Breast epithelium (tissue), 4 donors: ENCODE results near the gene PHF24. TPM values are rescaled to one million over a fixed set of nuclear protein-coding genes. Genes with fewer than 3 reads are reported as not detected.

Experiments used
- DNase-seq, 2 donors: peaks; one replicate each; pipeline ENCODE4 v3.0.0-alpha.2; 2019; ENCODE audit warnings: low spot score in 2 of 2
- H3K27ac ChIP-seq, 2 donors: fragments of 200-600 bp; sonication (generic) in 1 of 2; one replicate each; pipeline ENCODE4 v1.5.1; 2016 to 2019; ENCODE audit warnings: mild to moderate bottlenecking in 1 of 2
- H3K27me3 ChIP-seq, 2 donors: fragments of 200-600 bp; sonication (generic) in 1 of 2; one replicate each; pipeline versions ENCODE4 v1.5.1 to v1.6.0; 2017 to 2019; ENCODE audit warnings: control low read depth in 1 of 2, mild to moderate bottlenecking in 1 of 2
- H3K36me3 ChIP-seq: fragments of 200-600 bp; one replicate; pipeline ENCODE4 v1.5.1; 2019
- H3K4me1 ChIP-seq, 2 donors: fragments of 200-600 bp; sonication (generic); one replicate each; pipeline ENCODE4 v1.5.1; 2016 to 2019; ENCODE audit warnings: control low read depth in 1 of 2
- H3K4me3 ChIP-seq, 3 donors: fragments of 200-600 bp; sonication (generic); 1 replicate in 2 of 3; 2 replicates in 1 of 3; pipeline ENCODE4 v1.5.1; 2016 to 2019; ENCODE audit warnings: mild to moderate bottlenecking in 3 of 3, moderate library complexity in 2 of 3
- H3K9me3 ChIP-seq, 2 donors: fragments of 200-600 bp; sonication (generic) in 1 of 2; one replicate each; pipeline ENCODE4 v1.5.1; 2016 to 2019; ENCODE audit warnings: control low read depth in 1 of 2
- CTCF ChIP-seq, 3 donors: fragments of 450-650 bp; IDR thresholded peaks; one replicate each; pipeline ENCODE4 v1.5.1; 2016 to 2017; ENCODE audit warnings: antibody characterized with exemption in 3 of 3, mild to moderate bottlenecking in 3 of 3, moderate library complexity in 3 of 3
- POLR2A ChIP-seq: fragments of 450-650 bp; IDR thresholded peaks from one replicate; pipeline ENCODE4 v1.6.1; 2016; ENCODE audit warnings: antibody characterized with exemption, mild to moderate bottlenecking, moderate library complexity
- POLR2AphosphoS5 ChIP-seq, 3 donors: sonication (generic); formaldehyde crosslinking; IDR thresholded peaks; one replicate each; pipeline ENCODE4 v1.6.1; 2017; ENCODE audit warnings: antibody characterized with exemption in 3 of 3
- intact Hi-C: fragments of 100-400 bp; cut with DNase I; formaldehyde crosslinking; loops from one replicate; pipeline ENCODE4 v1.15.1; 2023; ENCODE audit warnings: low total_unique reads
- total RNA-seq, 3 donors: library from RNA; depleted of rRNA; stranded (reverse); fragments of >200 nt; gene quantifications; one replicate each; pipeline ENCODE4 v1.1.0, GENCODE V29; 2016

PHF24 gene
- total RNA-seq, 3 donors from 2014 or later, result 0.15 to 1.1 (median 0.33) TPM

DNA sequence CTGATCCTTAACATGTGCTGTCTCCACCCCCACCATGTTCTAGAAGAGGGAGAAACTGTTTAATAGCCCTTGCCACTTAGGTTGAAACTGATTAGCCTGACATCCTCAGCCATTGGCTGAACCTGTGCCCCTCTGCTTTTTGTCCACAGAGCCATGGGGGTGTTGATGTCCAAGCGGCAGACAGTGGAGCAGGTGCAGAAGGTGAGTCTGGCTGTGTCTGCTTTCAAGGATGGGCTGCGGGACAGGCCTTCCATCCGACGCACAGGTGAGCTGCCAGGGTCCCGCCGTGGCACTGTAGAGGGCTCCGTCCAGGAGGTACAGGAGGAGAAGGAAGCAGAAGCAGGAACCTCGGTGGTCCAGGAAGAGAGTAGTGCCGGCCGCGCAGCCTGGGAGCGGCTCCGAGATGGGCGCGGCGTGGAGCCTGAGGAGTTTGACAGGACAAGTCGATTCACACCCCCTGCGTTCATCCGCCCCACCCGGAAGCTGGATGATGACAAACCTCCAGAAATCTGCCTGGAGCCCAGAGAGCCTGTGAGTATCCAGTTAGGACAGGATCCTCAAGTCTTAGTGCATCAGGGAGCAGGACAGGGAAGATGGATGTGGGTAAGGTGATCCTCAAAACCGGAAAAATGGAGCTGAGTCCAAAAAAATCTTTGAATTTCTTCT lies 13.2 kb downstream of the PHF24 start:
- DNase-seq, result no peak
- H3K27me3 ChIP-seq, result no peaks in the 10 kb centered on the region
- TF ChIP-seq CTCF (IDR thresholded peaks at IDR 0.05), result no peak
- TF ChIP-seq POLR2AphosphoS5 (IDR thresholded peaks at IDR 0.05), result no peak
- TF ChIP-seq POLR2A, result no peak
- intact Hi-C loops, result loop anchor here (10.0 kb wide), 1 partner anchor 74 kb away; a partner anchor contains a TSS
- H3K9me3 ChIP-seq, result no peaks in the 10 kb centered on the region
- H3K4me1 ChIP-seq, result no peaks in the 10 kb centered on the region
- H3K36me3 ChIP-seq, result no peaks in the 10 kb centered on the region
- H3K4me3 ChIP-seq, result no peak overlapping the region
- H3K27ac ChIP-seq, result no peak overlapping the region

GRCh38 chr9:34974664-34975063 lies 16.6 kb downstream of the PHF24 start:
- H3K4me1 ChIP-seq, result no peaks in the 10 kb centered on the region
- H3K4me3 ChIP-seq, result no peak overlapping the region
- no peak overlapping the region for H3K27ac ChIP-seq
- TF ChIP-seq POLR2A (no peak), CTCF (IDR thresholded peaks at IDR 0.05) (no peak), POLR2AphosphoS5 (IDR thresholded peaks at IDR 0.05) (no peak)
- H3K27me3 ChIP-seq, result no peaks in the 10 kb centered on the region
- H3K9me3 ChIP-seq, result no peaks in the 10 kb centered on the region
- intact Hi-C loops, result loop anchor here (10.0 kb wide), 1 partner anchor 70 kb away; a partner anchor contains a TSS
- DNase-seq, result no peak
- no peaks in the 10 kb centered on the region for H3K36me3 ChIP-seq

- Histone ChIP-seq H3K27me3 (no peaks in the 10 kb centered on the region), H3K27ac (no peak overlapping the region), H3K4me3 (no peak overlapping the region), H3K9me3 (no peaks in the 10 kb centered on the region), H3K4me1 (no peaks in the 10 kb centered on the region), H3K36me3 (no peaks in the 10 kb centered on the region)
- intact Hi-C loops, result loop anchor here (10.0 kb wide), 1 partner anchor 68 kb away; a partner anchor contains a TSS
- TF ChIP-seq POLR2A (no peak), CTCF (IDR thresholded peaks at IDR 0.05) (no peak), POLR2AphosphoS5 (IDR thresholded peaks at IDR 0.05) (no peak)
- no peak for DNase-seq
These were observed 18.4 kb downstream of the PHF24 start for GRCh38 chr9:34976441-34976840.

DNA sequence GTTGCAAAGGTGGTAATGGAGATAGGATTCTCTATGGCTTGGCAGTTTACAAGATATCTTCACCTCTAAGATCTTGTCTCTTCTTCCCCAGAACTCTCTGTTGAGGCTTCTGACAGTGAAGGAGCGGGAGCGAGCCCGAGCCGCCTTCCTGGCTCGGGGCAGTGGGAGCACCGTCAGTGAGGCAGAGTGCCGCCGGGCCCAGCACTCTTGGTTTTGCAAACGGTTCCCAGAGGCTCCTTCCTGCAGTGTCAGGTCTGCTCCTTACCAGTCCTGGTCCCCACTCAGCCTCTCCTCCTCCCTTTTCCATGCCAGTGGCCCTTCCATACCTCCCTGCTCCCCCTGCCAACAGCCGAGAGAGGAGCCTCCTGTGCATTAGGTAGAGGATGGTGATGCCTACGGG lies 18.9 kb downstream of the PHF24 start:
- intact Hi-C loops, result loop anchor here (10.0 kb wide), 1 partner anchor 68 kb away; a partner anchor contains a TSS
- no peak for DNase-seq
- no peaks in the 10 kb centered on the region for H3K4me1 ChIP-seq
- TF ChIP-seq POLR2AphosphoS5 (IDR thresholded peaks at IDR 0.05) (no peak), CTCF (IDR thresholded peaks at IDR 0.05) (no peak), POLR2A (no peak)
- H3K27ac ChIP-seq, result no peak overlapping the region
- no peaks in the 10 kb centered on the region for H3K36me3 ChIP-seq
- no peaks in the 10 kb centered on the region for H3K9me3 ChIP-seq
- no peaks in the 10 kb centered on the region for H3K27me3 ChIP-seq
- H3K4me3 ChIP-seq, result no peak overlapping the region

GRCh38 chr9:34980181-34980761 lies 22.2 kb downstream of the PHF24 start:
- Histone ChIP-seq H3K4me1 (no peaks in the 10 kb centered on the region), H3K9me3 (no peaks in the 10 kb centered on the region), H3K27ac (no peak overlapping the region), H3K36me3 (no peaks in the 10 kb centered on the region), H3K27me3 (no peaks in the 10 kb centered on the region), H3K4me3 (no peak overlapping the region)
- intact Hi-C loops, result no loop called here
- no peak for DNase-seq
- TF ChIP-seq POLR2A (no peak), CTCF (IDR thresholded peaks at IDR 0.05) (no peak), POLR2AphosphoS5 (IDR thresholded peaks at IDR 0.05) (no peak)
